ENCODE measurements around the gene WDR88. TPM values are rescaled to one million over a fixed set of nuclear protein-coding genes. Genes with fewer than 3 reads are reported as not detected.
A peak's percentile ranks its signal among the peaks of the same experiment; 100 is the strongest.

Gene WDR88
- total and polyA plus RNA-seq, 12 donors = 0.03 to 0.11 TPM; not detected in 10

- 77 to 90% (median 86%) methylated on average over 7 to 9 of the region's 9 CpGs for WGBS, 4 donors
- no peak for TF ChIP-seq CTCF (IDR thresholded peaks at IDR 0.05)
- TF ChIP-seq POLR2A (IDR thresholded peaks at IDR 0.05) = no peak
- Histone ChIP-seq H3K9me3 (replicated peaks in 1 of 3) (no peaks in the 10 kb centered on the region), H3K4me3 (no peak overlapping the region), H3K27me3 (no peaks in the 10 kb centered on the region), H3K36me3 (replicated peaks in 1 of 2) (peaks cover 0 to 55% of the 10 kb centered on the region in 2 donors), H3K27ac (no peak overlapping the region), H3K4me1 (replicated peaks in 1 of 2) (no peaks in the 10 kb centered on the region)
- intact Hi-C loops (cut with DNase I) = no loop called here
- no peak for DNase-seq
These were observed 21.6 kb upstream of the WDR88 start for GRCh38 chr19:33110137-33110910.

DNA sequence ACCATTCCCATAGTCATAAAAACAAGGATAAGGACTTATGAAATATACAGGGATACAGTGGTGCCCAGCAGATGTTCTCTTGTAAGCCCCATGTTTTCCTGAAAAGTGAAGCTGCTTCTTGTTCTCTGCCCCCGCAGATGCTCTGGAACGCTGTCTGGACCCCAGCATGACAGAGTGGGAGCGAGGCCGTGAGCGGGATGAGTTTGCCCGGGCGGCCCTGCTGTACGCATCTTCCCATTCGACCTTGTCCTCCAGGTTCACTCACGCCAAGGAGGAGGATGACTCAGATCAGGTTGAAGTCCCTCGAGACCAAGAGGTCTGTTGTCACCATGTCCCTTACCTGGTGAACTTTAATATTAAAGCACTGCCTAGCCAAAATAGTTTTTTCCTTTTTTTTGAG is 20.3 kb upstream of the WDR88 start:
- 88 to 90% (median 90%) methylated on average over 11 of the region's 11 CpGs for WGBS, 4 donors

DNA sequence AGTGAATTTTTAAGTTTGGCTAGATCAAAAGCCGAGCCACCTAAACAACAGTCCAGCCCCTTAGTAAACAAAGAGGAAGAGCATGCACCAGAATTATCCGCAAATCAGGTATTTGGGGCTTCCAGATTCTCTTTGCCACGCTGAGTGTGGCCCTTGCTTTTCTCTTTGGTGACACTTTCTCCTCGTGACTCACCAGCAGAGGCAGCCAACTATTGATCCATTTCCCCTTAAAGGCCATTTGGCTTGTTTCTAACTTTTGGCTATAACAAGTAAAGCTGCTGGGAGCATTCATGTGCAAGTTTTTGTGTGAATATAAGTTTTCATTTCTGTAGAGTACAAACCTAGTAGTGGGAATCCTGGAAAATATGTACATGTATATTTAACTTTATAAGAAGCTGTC is 17.6 kb upstream of the WDR88 start:
- 63 to 75% (median 72%) methylated on average over 4 of the region's 4 CpGs for WGBS, 4 donors
- Histone ChIP-seq H3K4me3 (no peak overlapping the region), H3K27me3 (no peaks in the 10 kb centered on the region), H3K36me3 (replicated peaks in 1 of 2) (peaks cover 0 to 49% of the 10 kb centered on the region in 2 donors), H3K27ac (no peak overlapping the region), H3K4me1 (replicated peaks in 1 of 2) (no peaks in the 10 kb centered on the region), H3K9me3 (replicated peaks in 1 of 3) (no peaks in the 10 kb centered on the region)
- TF ChIP-seq POLR2A (IDR thresholded peaks at IDR 0.05) (no peak), CTCF (IDR thresholded peaks at IDR 0.05) (no peak)
- intact Hi-C loops (cut with DNase I) = no loop called here
- peak in 1 of 7 donors; percentile 13 for DNase-seq

More for the DNA sequence above, 20.3 kb upstream of the WDR88 start:
- intact Hi-C loops (cut with DNase I) = no loop called here
- H3K27me3 ChIP-seq = no peaks in the 10 kb centered on the region
- peaks cover 0 to 51% of the 10 kb centered on the region in 2 donors for H3K36me3 ChIP-seq (replicated peaks in 1 of 2)
- DNase-seq = no peak
- no peak for TF ChIP-seq CTCF (IDR thresholded peaks at IDR 0.05)
- TF ChIP-seq POLR2A (IDR thresholded peaks at IDR 0.05) = no peak
- no peaks in the 10 kb centered on the region for H3K9me3 ChIP-seq (replicated peaks in 1 of 3)
- H3K27ac ChIP-seq = no peak overlapping the region
- no peaks in the 10 kb centered on the region for H3K4me1 ChIP-seq (replicated peaks in 1 of 2)
- H3K4me3 ChIP-seq = no peak overlapping the region

DNA sequence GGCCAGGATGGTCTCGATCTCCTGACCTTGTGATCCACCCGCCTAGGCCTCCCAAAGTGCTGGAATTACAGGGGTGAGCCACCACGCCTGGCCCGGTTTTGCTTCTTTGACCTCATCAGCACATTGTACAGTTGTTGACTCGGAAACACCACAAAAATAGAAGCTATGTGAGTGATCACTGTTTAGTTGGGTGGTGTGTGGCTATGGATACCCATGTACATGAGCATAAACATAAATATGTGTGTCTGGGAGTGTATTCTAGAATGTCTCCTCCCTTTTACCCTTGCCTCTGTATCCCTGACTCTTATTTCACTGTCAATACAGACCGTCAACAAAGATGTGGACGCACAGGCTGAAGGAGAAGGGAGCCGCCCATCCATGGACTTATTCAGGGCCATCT is 14.4 kb upstream of the WDR88 start:
- no peaks in the 10 kb centered on the region for H3K9me3 ChIP-seq (replicated peaks in 1 of 3)
- H3K27me3 ChIP-seq = no peaks in the 10 kb centered on the region
- no peaks in the 10 kb centered on the region for H3K4me1 ChIP-seq (replicated peaks in 1 of 2)
- 86 to 97% (median 94%) methylated on average over 8 of the region's 8 CpGs for WGBS, 4 donors
- peaks cover 0 to 35% of the 10 kb centered on the region in 2 donors for H3K36me3 ChIP-seq (replicated peaks in 1 of 2)
- DNase-seq = no peak
- H3K4me3 ChIP-seq = no peak overlapping the region
- H3K27ac ChIP-seq = no peak overlapping the region
- intact Hi-C loops (cut with DNase I) = loop anchor here in 1 of 2 donors (5.0 kb wide), 1 partner anchor 140 kb away; no protein-coding TSS in a partner anchor
- TF ChIP-seq CTCF (IDR thresholded peaks at IDR 0.05) = no peak
- no peak for TF ChIP-seq POLR2A (IDR thresholded peaks at IDR 0.05)
